Fibroblast of pulmonary artery (primary cell): ENCODE measurements around the gene ANXA1.

Source experiments
- DNase-seq: peaks from one replicate; pipeline ENCODE4 v3.0.0-alpha.2; 2010; ENCODE audit warnings: low read depth
- H3K4me3 ChIP-seq: replicated peaks from 2 replicates; pipeline ENCODE4 v1.5.1; 2011; ENCODE audit warnings: low read depth, mild to moderate bottlenecking, control low read depth, low read length, moderate library complexity
- CTCF ChIP-seq: IDR thresholded peaks from 2 replicates; pipeline ENCODE4 v1.5.1; 2011; ENCODE audit warnings: mild to moderate bottlenecking, control low read depth, low read length, inconsistent platforms; ENCODE audit errors: missing control alignments

Gene ANXA1

GRCh38 chr9:73116880-73117279, 34.8 kb upstream of the ANXA1 start:
- TF ChIP-seq CTCF, result no peak
- DNase-seq, result no peak
- no peak overlapping the region for H3K4me3 ChIP-seq

- DNase-seq, result no peak
- no peak overlapping the region for H3K4me3 ChIP-seq
- TF ChIP-seq CTCF, result no peak
Observed at GRCh38 chr9:73118286-73118685, 33.4 kb upstream of the ANXA1 start.

- peak; percentile 75 for DNase-seq
- no peak overlapping the region for H3K4me3 ChIP-seq
- no peak for TF ChIP-seq CTCF
Observed at GRCh38 chr9:73118898-73119554, 32.6 kb upstream of the ANXA1 start.

GRCh38 chr9:73121375-73121935, 30.2 kb upstream of the ANXA1 start:
- DNase-seq, result no peak
- no peak for TF ChIP-seq CTCF
- no peak overlapping the region for H3K4me3 ChIP-seq

- DNase-seq, result no peak
- H3K4me3 ChIP-seq, result no peak overlapping the region
- TF ChIP-seq CTCF, result no peak
Observed at GRCh38 chr9:73125651-73126050, 26.0 kb upstream of the ANXA1 start.

GRCh38 chr9:73129941-73130685, 21.6 kb upstream of the ANXA1 start:
- no peak for TF ChIP-seq CTCF
- no peak overlapping the region for H3K4me3 ChIP-seq
- no peak for DNase-seq
